Heart right ventricle (tissue), 16 donors: ENCODE measurements around the gene TIMP2. TPM values are rescaled to one million over a fixed set of nuclear protein-coding genes. Genes with fewer than 3 reads are reported as not detected.
"Not testable (repeated sequence)": the region's sequence is repeated elsewhere in the genome, so short reads cannot be mapped to it uniquely, and the experiment has no call there.

Experiments used
- ATAC-seq, 8 donors: fragments of 200-7000 bp; cut with Tn5 transposase; one replicate each; pipeline ENCODE4 v1.9.1; 2020; ENCODE audit warnings: mild to moderate bottlenecking in 8 of 8, moderate library complexity in 8 of 8, moderate number of reproducible peaks in 1 of 8
- DNase-seq, 2 donors: peaks; one replicate each; pipeline ENCODE4 v3.0.0-alpha.2; 2020
- H3K27ac ChIP-seq, 10 donors: fragments of 200-600 bp; sonication (generic) in 2 of 10; one replicate each; pipeline versions ENCODE4 v1.5.0 to v1.8.0; 2020 to 2022; ENCODE audit warnings: mild to moderate bottlenecking in 3 of 10
- H3K27me3 ChIP-seq, 7 donors: fragments of 200-600 bp; one replicate each; pipeline ENCODE4 v1.8.0; 2021 to 2022; ENCODE audit warnings: mild to moderate bottlenecking in 2 of 7
- H3K36me3 ChIP-seq, 9 donors: fragments of 200-600 bp; sonication (generic) in 1 of 9; one replicate each; pipeline versions ENCODE4 v1.5.0 to v1.8.0; 2020 to 2022; ENCODE audit warnings: mild to moderate bottlenecking in 2 of 9
- H3K4me1 ChIP-seq, 9 donors: fragments of 200-600 bp; sonication (generic) in 1 of 9; one replicate each; pipeline versions ENCODE4 v1.5.0 to v1.8.0; 2020 to 2022; ENCODE audit warnings: mild to moderate bottlenecking in 4 of 9
- H3K4me3 ChIP-seq, 10 donors: fragments of 200-600 bp; sonication (generic) in 2 of 10; one replicate each; pipeline versions ENCODE4 v1.5.0 to v1.8.0; 2020 to 2022; ENCODE audit warnings: mild to moderate bottlenecking in 7 of 10, moderate library complexity in 2 of 10
- H3K9me3 ChIP-seq, 11 donors: fragments of 200-600 bp in 10 of 11; sonication (generic) in 2 of 11; one replicate each; pipeline versions ENCODE4 v1.5.0 to v1.8.0; 2013 to 2022; ENCODE audit warnings: mild to moderate bottlenecking in 2 of 11, control low read depth in 1 of 11, moderate library complexity in 1 of 11
- WGBS, 2 donors: extraction: QIAGEN DNeasy Blood & Tissue Kit; methylation state at CpG; one replicate each; pipeline ENCODE4 v1.1.7; 2013; ENCODE audit warnings: inconsistent platforms in 1 of 2; 5-methylcytosine and 5-hydroxymethylcytosine counted together
- intact Hi-C, 10 donors: fragments of 100-400 bp; cut with DNase I; formaldehyde crosslinking; loops; one replicate each; pipeline versions ENCODE4 v1.11.1 to v1.14.2; 2022
- polyA plus RNA-seq, 2 donors: library from polyadenylated mRNA; stranded (reverse); fragments of 200-250 nt; gene quantifications; one replicate each; pipeline ENCODE4 v1.2.3, GENCODE V29; 2013
- total RNA-seq, 10 donors: library from RNA; stranded (reverse); fragmentation: NEBNext Ultra II Directional in 3 of 10; extraction: Animal tissue kit (Norgen Biotek cat#: 25700) in 3 of 10; gene quantifications; one replicate each; pipeline versions ENCODE4 v1.2.1 to v1.2.4, GENCODE V29; 2021 to 2023
- TF ChIP-seq, protein P1 (sequence below), 9 donors: fragments of 200-600 bp; sonication (generic) in 2 of 9; IDR thresholded peaks; one replicate each; pipeline versions ENCODE4 v1.5.0 to v1.8.0; 2021 to 2022; ENCODE audit warnings: antibody characterized with exemption in 9 of 9, mild to moderate bottlenecking in 5 of 9, moderate library complexity in 1 of 9
- donor health status: Arrhythmogenic right ventricular cardiomyopathy.
- donor health status: ischemic (EF 13 %, LVEDD 7.1; RV severe dilation, severe dysfunction).
- donor health status: healthy with polysubstance abuse.
- donor health status: DM: no; HTN: yes; CAD: no.
- donor health status: DM: no; HTN: no; CAD: no.
- donor health status: ischemic (EF 25% LVEDD 6.9; RV normal size, moderate dysfunction).
- donor health status: ischemic (EF 25% LVEDD 5.7; RV mildly dilated, moderate dysfunction).
- donor health status: healthy.
- donor health status: DM: yes; HTN: yes; CAD: no.
- donor health status: Ischemic cardiomyopathy.
- donor health status: ischemic (EF 35%, LVEDD 5.7; RV mildly dilated, moderate dysfunction).
- donor health status: nonischemic (EF 11% LVEDD 7.7; RV severe dilation, severe dysfunction).
- donor health status: DM: yes; HTN: yes; CAD: no.
- donor health status: PGD.
- donor health status: ischemic (EF 29% LVEDD 5.4; RV normal size, mild dysfunction).
- donor health status: nonischemic (EF 23%, LVEDD 6.1; RV moderate dilation, normal function).

The TIMP2 gene
- total and polyA plus RNA-seq, 12 donors = 32.4 to 118 (median 96.7) TPM

GRCh38 chr17:78905116-78905515 is 20.1 kb downstream of the TIMP2 start:
- Histone ChIP-seq H3K36me3 (peaks cover 0 to 32% (median 0%) of the 10 kb centered on the region in 9 donors), H3K27me3 (no peaks in the 10 kb centered on the region), H3K27ac (no peak overlapping the region), H3K9me3 (no peaks in the 10 kb centered on the region), H3K4me1 (peaks cover 5 to 42% (median 24%) of the 10 kb centered on the region in 9 donors), H3K4me3 (no peak overlapping the region)
- intact Hi-C loops = no loop called here
- ATAC-seq (no peak), DNase-seq (no peak)
- TF ChIP-seq, protein P1, sequence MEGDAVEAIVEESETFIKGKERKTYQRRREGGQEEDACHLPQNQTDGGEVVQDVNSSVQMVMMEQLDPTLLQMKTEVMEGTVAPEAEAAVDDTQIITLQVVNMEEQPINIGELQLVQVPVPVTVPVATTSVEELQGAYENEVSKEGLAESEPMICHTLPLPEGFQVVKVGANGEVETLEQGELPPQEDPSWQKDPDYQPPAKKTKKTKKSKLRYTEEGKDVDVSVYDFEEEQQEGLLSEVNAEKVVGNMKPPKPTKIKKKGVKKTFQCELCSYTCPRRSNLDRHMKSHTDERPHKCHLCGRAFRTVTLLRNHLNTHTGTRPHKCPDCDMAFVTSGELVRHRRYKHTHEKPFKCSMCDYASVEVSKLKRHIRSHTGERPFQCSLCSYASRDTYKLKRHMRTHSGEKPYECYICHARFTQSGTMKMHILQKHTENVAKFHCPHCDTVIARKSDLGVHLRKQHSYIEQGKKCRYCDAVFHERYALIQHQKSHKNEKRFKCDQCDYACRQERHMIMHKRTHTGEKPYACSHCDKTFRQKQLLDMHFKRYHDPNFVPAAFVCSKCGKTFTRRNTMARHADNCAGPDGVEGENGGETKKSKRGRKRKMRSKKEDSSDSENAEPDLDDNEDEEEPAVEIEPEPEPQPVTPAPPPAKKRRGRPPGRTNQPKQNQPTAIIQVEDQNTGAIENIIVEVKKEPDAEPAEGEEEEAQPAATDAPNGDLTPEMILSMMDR (IDR thresholded peaks at IDR 0.05) = no peak
- WGBS, 2 donors = 84 to 86% methylated on average over 6 of the region's 6 CpGs

DNA sequence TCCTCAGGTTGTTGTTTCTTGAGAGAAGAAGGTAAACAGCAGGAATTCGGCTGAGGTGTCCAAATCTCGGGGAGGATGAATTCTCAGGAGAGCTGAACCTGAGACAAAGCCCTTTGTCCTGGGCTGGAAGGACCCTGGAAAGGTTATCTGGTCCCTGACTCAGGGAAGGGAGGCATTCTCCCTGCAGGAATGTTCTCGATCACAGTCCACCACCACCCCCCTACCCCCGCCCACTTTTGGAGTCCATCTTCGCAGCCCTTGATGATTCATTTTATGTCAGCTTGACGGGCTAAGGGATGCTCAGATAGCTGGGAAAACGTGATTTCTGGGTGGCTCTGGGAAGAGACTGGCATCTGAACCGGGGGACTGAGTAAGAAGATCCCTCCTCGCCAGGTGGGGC is 20.8 kb downstream of the TIMP2 start:
- intact Hi-C loops = no loop called here
- peaks cover 0 to 32% (median 0%) of the 10 kb centered on the region in 9 donors for H3K36me3 ChIP-seq
- H3K27ac ChIP-seq = no peak overlapping the region
- H3K4me1 ChIP-seq = peaks cover 5 to 49% (median 31%) of the 10 kb centered on the region in 9 donors
- TF ChIP-seq, protein P1 (IDR thresholded peaks at IDR 0.05) = no peak
- WGBS, 2 donors = 83 to 84% methylated on average over 9 of the region's 9 CpGs
- H3K4me3 ChIP-seq = no peak overlapping the region
- H3K27me3 ChIP-seq = no peaks in the 10 kb centered on the region
- H3K9me3 ChIP-seq = no peaks in the 10 kb centered on the region
- ATAC-seq (no peak), DNase-seq (no peak)

DNA sequence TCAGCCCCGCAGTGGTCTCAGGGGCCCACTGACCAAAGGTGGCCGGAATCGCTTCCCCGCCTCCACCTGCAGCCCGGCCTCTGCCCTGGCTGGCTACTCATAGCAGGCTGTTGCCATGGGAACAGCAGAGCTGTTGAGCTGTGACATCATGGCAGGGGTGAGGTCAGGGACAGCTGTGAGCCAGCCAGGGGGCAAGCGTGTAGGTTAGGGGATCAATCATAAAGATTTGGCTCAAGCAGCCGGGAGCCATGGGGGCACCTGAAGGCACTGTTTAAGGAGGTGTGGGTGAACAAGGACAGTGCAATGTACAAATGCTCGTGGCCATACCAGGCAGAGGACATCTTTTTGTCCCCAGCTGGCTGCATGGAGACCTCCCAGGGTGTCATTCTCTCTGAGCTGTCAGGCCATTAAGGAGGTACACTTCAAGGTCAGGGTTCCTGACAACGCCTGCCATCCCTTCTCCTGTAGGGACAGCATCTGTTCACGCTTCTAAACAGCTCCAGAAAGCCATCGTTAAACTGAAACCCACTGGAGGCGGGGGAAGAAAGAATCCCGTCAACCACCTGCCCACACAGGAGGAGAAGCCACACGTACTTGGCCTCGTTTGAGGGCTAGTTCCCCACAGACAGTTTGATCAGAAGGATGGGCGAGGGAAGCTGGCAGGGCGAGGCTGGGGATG is 21.9 kb downstream of the TIMP2 start, which contains the start of gene CEP295NL:
TSS of gene CEP295NL (minus strand) at position 101 of the 679 bp plus-strand sequence. CDS start 1,373 bp downstream, outside the sequence.
- Histone ChIP-seq H3K4me3 (no peak within 1 kb of the TSS), H3K27me3 (no peaks in the 10 kb centered on the region), H3K9me3 (no peaks in the 10 kb centered on the region), H3K4me1 (peaks cover 7 to 52% (median 38%) of the 10 kb centered on the region in 9 donors), H3K36me3 (peaks cover 0 to 35% (median 0%) of the 10 kb centered on the region in 9 donors), H3K27ac (no peak within 1 kb of the TSS)
- ATAC-seq (peak in 1 of 8 donors; percentile 50), DNase-seq (no peak)
- TF ChIP-seq, protein P1 (IDR thresholded peaks at IDR 0.05) = no peak
- WGBS, 2 donors = 76 to 77% methylated on average over 17 of the region's 17 CpGs
- intact Hi-C loops = no loop called here

DNA sequence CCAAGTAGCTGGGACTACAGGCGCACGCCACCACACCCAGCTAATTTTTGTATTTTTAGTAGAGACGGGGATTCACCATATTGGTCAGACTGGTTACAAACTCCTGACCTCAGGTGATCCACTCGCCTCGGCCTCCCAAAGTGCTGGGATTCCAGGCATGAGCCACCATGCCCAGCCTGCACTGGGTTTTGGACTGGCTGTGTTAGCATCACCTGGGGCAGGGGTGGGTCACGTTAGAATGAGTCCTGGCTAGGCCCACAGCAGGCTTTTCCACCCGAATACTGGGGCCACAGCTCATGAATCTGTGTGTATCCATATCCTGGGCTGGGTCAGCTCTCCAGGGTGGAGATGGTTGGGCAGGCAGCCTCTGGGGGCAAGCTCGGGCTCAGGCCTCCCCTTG is 23.0 kb downstream of the TIMP2 start:
- H3K27ac ChIP-seq, intact Hi-C loops, H3K27me3 ChIP-seq, H3K9me3 ChIP-seq, H3K4me3 ChIP-seq, DNase-seq, ATAC-seq: not testable (repeated sequence)
- WGBS, 2 donors = 95 to 97% methylated on average over 8 of the region's 8 CpGs
- H3K4me1 ChIP-seq = peaks cover 11 to 60% (median 42%) of the 10 kb centered on the region in 9 donors
- H3K36me3 ChIP-seq = peaks cover 0 to 36% (median 0%) of the 10 kb centered on the region in 9 donors

DNA sequence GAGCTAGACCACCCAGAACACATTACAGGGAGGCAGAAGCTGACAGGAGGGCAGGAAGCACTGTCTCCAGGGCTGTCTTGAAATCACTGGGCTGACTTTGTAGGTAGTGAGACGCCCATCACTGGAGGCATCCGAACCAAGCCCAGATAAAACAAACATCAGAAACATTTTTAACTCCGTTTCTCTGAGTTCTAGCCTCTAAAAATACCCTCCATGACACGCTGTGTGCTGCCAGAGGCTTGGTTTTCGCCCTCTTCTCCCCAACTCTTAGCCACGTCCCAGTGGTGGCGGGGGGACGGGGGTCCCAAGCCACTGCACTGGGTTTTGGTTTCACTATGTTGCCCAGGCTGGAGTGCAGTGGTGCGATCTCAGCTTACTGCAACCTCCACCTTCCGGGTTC is 23.4 kb downstream of the TIMP2 start:
- DNase-seq (no peak), ATAC-seq (no peak)
- intact Hi-C loops = no loop called here
- 93 to 96% methylated on average over 10 of the region's 10 CpGs for WGBS, 2 donors
- peaks cover 15 to 64% (median 46%) of the 10 kb centered on the region in 9 donors for H3K4me1 ChIP-seq
- no peak overlapping the region for H3K27ac ChIP-seq
- H3K27me3 ChIP-seq = no peaks in the 10 kb centered on the region
- H3K36me3 ChIP-seq = peaks cover 0 to 36% (median 0%) of the 10 kb centered on the region in 9 donors
- TF ChIP-seq, protein P1 (IDR thresholded peaks at IDR 0.05) = no peak
- no peak overlapping the region for H3K4me3 ChIP-seq
- H3K9me3 ChIP-seq = no peaks in the 10 kb centered on the region
